Stimulated activated CD8-positive, alpha-beta memory T cell treated with anti-CD3 and anti-CD28 coated beads, Interleukin-15, amount 100 ng/mL, for 48 hours (primary cell): Measurements from ENCODE around the gene SH3TC1.

Experiments
- DNase-seq, 2 donors: peaks; one replicate each; pipeline ENCODE4 v3.0.0-alpha.2; 2020; ENCODE audit warnings: low read depth in 2 of 2

The SH3TC1 gene

GRCh38 chr4:8198206-8198905 is 734 bp upstream of the SH3TC1 start:
- no peak for DNase-seq

- no peak for DNase-seq
Measured at GRCh38 chr4:8199594-8200301, 658 bp downstream of the SH3TC1 start.

- no peak for DNase-seq
Measured at GRCh38 chr4:8200302-8200975, 1.3 kb downstream of the SH3TC1 start.

GRCh38 chr4:8201321-8201781 is 2.3 kb downstream of the SH3TC1 start:
- DNase-seq: peak in 1 of 2 donors; percentile 28

- no peak for DNase-seq
Measured at GRCh38 chr4:8202108-8203051, 3.3 kb downstream of the SH3TC1 start.

GRCh38 chr4:8203052-8203401 is 3.9 kb downstream of the SH3TC1 start:
- no peak for DNase-seq

GRCh38 chr4:8203817-8204216 is 4.7 kb downstream of the SH3TC1 start:
- no peak for DNase-seq

- no peak for DNase-seq
Measured at GRCh38 chr4:8204576-8205227, 5.6 kb downstream of the SH3TC1 start.

GRCh38 chr4:8205241-8205707 is 6.2 kb downstream of the SH3TC1 start:
- DNase-seq: no peak

- no peak for DNase-seq
Measured at GRCh38 chr4:8205749-8206611, 6.9 kb downstream of the SH3TC1 start.

- no peak for DNase-seq
Measured at GRCh38 chr4:8207314-8207713, 8.2 kb downstream of the SH3TC1 start.

- DNase-seq: no peak
Measured at GRCh38 chr4:8208565-8208964, 9.5 kb downstream of the SH3TC1 start.

- no peak for DNase-seq
Measured at GRCh38 chr4:8209181-8209874, 10.2 kb downstream of the SH3TC1 start.

- no peak for DNase-seq
Measured at GRCh38 chr4:8210010-8210409, 10.9 kb downstream of the SH3TC1 start.

GRCh38 chr4:8210616-8211015 is 11.5 kb downstream of the SH3TC1 start:
- no peak for DNase-seq

GRCh38 chr4:8211251-8211650 is 12.2 kb downstream of the SH3TC1 start:
- no peak for DNase-seq

GRCh38 chr4:8211737-8212581 is 12.9 kb downstream of the SH3TC1 start:
- DNase-seq: no peak

GRCh38 chr4:8212622-8213021 is 13.5 kb downstream of the SH3TC1 start:
- no peak for DNase-seq

- no peak for DNase-seq
Measured at GRCh38 chr4:8213121-8213520, 14.0 kb downstream of the SH3TC1 start.
